DMS153 treated with DMSO at 0.1 percent for 48 hours (cell line): ENCODE results near the gene SEPTIN2.
"Not testable (repeated sequence)": the region's sequence is repeated elsewhere in the genome, so short reads cannot be mapped to it uniquely, and the experiment has no call there.

Experiments used
- DNase-seq: peaks from one replicate; lab custom pipeline; 2025; ENCODE audit not compliant: unreplicated experiment; lab: John Stamatoyannopoulos, UW

SEPTIN2 gene

GRCh38 chr2:241315879-241316631, at the start of gene SEPTIN2:
Gene SEPTIN2 (plus strand): TSS chr2:241315925. CDS start chr2:241324233, 8,308 bp downstream.
- DNase-seq = no peak

GRCh38 chr2:241267249-241268067, 48.3 kb upstream of the SEPTIN2 start:
- no peak for DNase-seq

GRCh38 chr2:241268306-241268705, 47.4 kb upstream of the SEPTIN2 start:
- DNase-seq = no peak

- no peak for DNase-seq
Measured at GRCh38 chr2:241268716-241269445, 46.8 kb upstream of the SEPTIN2 start.

- DNase-seq = no peak
Measured at GRCh38 chr2:241269707-241270520, 45.8 kb upstream of the SEPTIN2 start.

GRCh38 chr2:241270531-241270930, 45.2 kb upstream of the SEPTIN2 start:
- no peak for DNase-seq

GRCh38 chr2:241271706-241272302, 43.9 kb upstream of the SEPTIN2 start:
- no peak for DNase-seq

- no peak for DNase-seq
Measured at GRCh38 chr2:241272303-241273209, 43.2 kb upstream of the SEPTIN2 start.

GRCh38 chr2:241273210-241274020, 42.3 kb upstream of the SEPTIN2 start:
- DNase-seq = no peak

GRCh38 chr2:241274127-241274526, 41.6 kb upstream of the SEPTIN2 start:
- no peak for DNase-seq

- DNase-seq = no peak
Measured at GRCh38 chr2:241275504-241275903, 40.2 kb upstream of the SEPTIN2 start.

GRCh38 chr2:241275910-241276309, 39.8 kb upstream of the SEPTIN2 start:
- DNase-seq = no peak

GRCh38 chr2:241278306-241278705, 37.4 kb upstream of the SEPTIN2 start:
- not testable (repeated sequence) for DNase-seq

GRCh38 chr2:241279413-241279812, 36.3 kb upstream of the SEPTIN2 start:
- DNase-seq = no peak

GRCh38 chr2:241279828-241280227, 35.9 kb upstream of the SEPTIN2 start:
- DNase-seq = no peak

- DNase-seq = no peak
Measured at GRCh38 chr2:241280291-241280690, 35.4 kb upstream of the SEPTIN2 start.

- DNase-seq = no peak
Measured at GRCh38 chr2:241282555-241282954, 33.2 kb upstream of the SEPTIN2 start.

- no peak for DNase-seq
Measured at GRCh38 chr2:241285596-241285995, 30.1 kb upstream of the SEPTIN2 start.
